K562 (cell line): ENCODE data around the gene EIF4E1B. TPM values are rescaled to one million over a fixed set of nuclear protein-coding genes. Genes with fewer than 3 reads are reported as not detected.

Experiments
- ATAC-seq: fragments of 200-7000 bp; cut with Tn5 transposase; 3 replicates; pipeline ENCODE4 v1.9.1; 2020; ENCODE audit warnings: moderate library complexity
- BruUV-seq: library from RNA; stranded (reverse); fragments of 400-500 nt; replicated peaks from 2 replicates; lab custom pipeline; 2021; lab: Mats Ljungman, UMichigan
- CTCF ChIA-PET: fragments of 300-600 bp; formaldehyde crosslinking; extraction: SDS; loops from one replicate; lab custom pipeline; 2021; ENCODE audit warnings: low intra/inter-chr PET ratio; lab: Yijun Ruan, JAX
- POLR2A ChIA-PET: fragments of 300-600, 350-650 bp; sonication (Branson Sonifier 250); formaldehyde crosslinking; extraction: SDS; loops from one replicate; lab custom pipeline; 2021; ENCODE audit warnings: antibody characterized with exemption, inconsistent platforms; lab: Yijun Ruan, JAX
- DNase-seq, 4 experiments: peaks; one replicate each; pipeline versions ENCODE4 v3.0.0 to v3.0.0-alpha.2; 2011 to 2018; ENCODE audit warnings: low spot score in 3 of 4, mixed read lengths in 3 of 4; ENCODE audit errors: extremely low read depth in 1 of 4
- FAIRE-seq: peaks from 2 replicates; lab custom pipeline; 2011; peaks lifted over from hg19 to GRCh38; lab: Jason Lieb, UNC
- H2AFZ ChIP-seq: 2 replicates; pipeline ENCODE4 v1.6.0; 2011; ENCODE audit warnings: low read depth, low read length, control low read depth, inconsistent platforms
- H3K27ac ChIP-seq: fragments of 200-600 bp; 3 replicates; pipeline ENCODE4 v1.8.0; 2011; ENCODE audit warnings: low read depth, mild to moderate bottlenecking, control low read depth, inconsistent platforms, low read length, moderate library complexity, mixed read lengths; ENCODE audit errors: extremely low read depth
- H3K27me3 ChIP-seq, 2 experiments: fragments of 300-600 bp in 1 of 2; 2 replicates in 1 of 2; 3 replicates in 1 of 2; pipeline versions ENCODE4 v1.6.0 to v1.8.0; 2011; ENCODE audit warnings: inconsistent platforms in 2 of 2, low read length in 2 of 2, mild to moderate bottlenecking in 1 of 2, mixed read lengths in 1 of 2, moderate library complexity in 1 of 2; ENCODE audit not compliant: control insufficient read depth in 2 of 2, insufficient read depth in 2 of 2
- H3K36me3 ChIP-seq: fragments of 300-600 bp; 3 replicates; pipeline ENCODE4 v1.8.0; 2011; ENCODE audit warnings: mild to moderate bottlenecking, low read length, inconsistent platforms; ENCODE audit not compliant: control insufficient read depth, insufficient read depth
- H3K4me1 ChIP-seq, 2 experiments: fragments of 200-600 bp in 1 of 2; replicated peaks in 1 of 2; 2 replicates in 1 of 2; 3 replicates in 1 of 2; pipeline versions ENCODE4 v1.5.1 to v1.8.0; 2011; ENCODE audit warnings: inconsistent platforms in 2 of 2, low read length in 2 of 2, mild to moderate bottlenecking in 1 of 2, mixed read lengths in 1 of 2, moderate library complexity in 1 of 2; ENCODE audit not compliant: control insufficient read depth in 2 of 2, insufficient read depth in 2 of 2
- H3K4me2 ChIP-seq: 2 replicates; pipeline ENCODE4 v1.6.1; 2011; ENCODE audit warnings: low read length, control low read depth, inconsistent platforms, mixed read lengths; ENCODE audit not compliant: insufficient read depth
- H3K4me3 ChIP-seq: fragments of 200-600 bp; sonication (generic), shearing (Covaris generic); 2 replicates; pipeline ENCODE4 v1.5.1; 2016; ENCODE audit warnings: control low read depth, inconsistent platforms
- H3K79me2 ChIP-seq: fragments of 200-600 bp; 3 replicates; pipeline ENCODE4 v1.8.0; 2011; ENCODE audit warnings: low read length, inconsistent platforms; ENCODE audit not compliant: control insufficient read depth, insufficient read depth
- H3K9ac ChIP-seq, 2 experiments: 2 replicates each; pipeline versions ENCODE4 v1.6.0 to v1.6.1; 2011; ENCODE audit warnings: low read depth in 2 of 2, low read length in 2 of 2, control low read depth in 1 of 2, inconsistent platforms in 1 of 2, mild to moderate bottlenecking in 1 of 2, mixed read lengths in 1 of 2; ENCODE audit not compliant: insufficient read depth in 1 of 2
- H3K9me1 ChIP-seq: one replicate; pipeline ENCODE4 v1.6.0; 2011; ENCODE audit warnings: inconsistent platforms, mild to moderate bottlenecking, low read length, moderate library complexity; ENCODE audit not compliant: control insufficient read depth, insufficient read depth
- H3K9me3 ChIP-seq: replicated peaks from 2 replicates; pipeline ENCODE4 v1.5.1; 2011; ENCODE audit warnings: low read depth, low read length, inconsistent platforms; ENCODE audit not compliant: control insufficient read depth, insufficient read depth
- H4K20me1 ChIP-seq: replicated peaks from 2 replicates; pipeline ENCODE4 v1.6.1; 2011; ENCODE audit warnings: low read length, inconsistent platforms, mixed read lengths; ENCODE audit not compliant: control insufficient read depth, insufficient read depth
- BRD4 ChIP-seq: fragments of 200-600 bp; sonication (generic); IDR thresholded peaks from 2 replicates; pipeline ENCODE4 v1.6.1; 2017; ENCODE audit warnings: inconsistent platforms
- CBX8 ChIP-seq: fragments of 200-600 bp; sonication (generic); IDR thresholded peaks from 2 replicates; pipeline ENCODE4 v1.6.1; 2012; ENCODE audit warnings: borderline replicate concordance, mixed run types, low read depth, mild to moderate bottlenecking, moderate library complexity, mixed read lengths, low read length, control low read depth, inconsistent platforms; ENCODE audit not compliant: poor library complexity, severe bottlenecking; ENCODE audit errors: extremely low read depth
- CEBPB ChIP-seq: fragments of 450-650 bp; IDR thresholded peaks from 2 replicates; pipeline ENCODE4 v1.6.1; 2016; ENCODE audit warnings: missing genetic modification characterization, missing compliant biosample characterization
- ELF2 ChIP-seq: fragments of 250-450 bp; sonication (Bioruptor Pico); IDR thresholded peaks from 2 replicates; pipeline ENCODE4 v1.5.0; 2021; ENCODE audit warnings: mild to moderate bottlenecking
- FOXA1 ChIP-seq: fragments of 450-650 bp; IDR thresholded peaks from 2 replicates; pipeline ENCODE4 v1.6.1; 2016; ENCODE audit warnings: mild to moderate bottlenecking, borderline replicate concordance
- HMG20A ChIP-seq: fragments of 450-650 bp; formaldehyde crosslinking; conservative IDR thresholded peaks from 2 replicates; pipeline ENCODE4 v1.4.0; 2020; ENCODE audit warnings: mild to moderate bottlenecking, mixed read lengths
- HNRNPK ChIP-seq: fragments of 200-400 bp; formaldehyde crosslinking; IDR thresholded peaks from one replicate; pipeline ENCODE4 v1.6.1; 2018; ENCODE audit warnings: mild to moderate bottlenecking, low read depth, low read length; ENCODE audit not compliant: poor library complexity, severe bottlenecking
- POLR3A ChIP-seq: IDR thresholded peaks from 2 replicates; pipeline ENCODE4 v1.6.1; 2011; ENCODE audit warnings: borderline replicate concordance, mild to moderate bottlenecking, moderate library complexity; ENCODE audit not compliant: insufficient read length, insufficient read depth; ENCODE audit errors: extremely low read depth
- RBBP5 ChIP-seq: fragments of 200-600 bp; sonication (generic); IDR thresholded peaks from 2 replicates; pipeline ENCODE4 v1.6.1; 2012; ENCODE audit warnings: borderline replicate concordance, mild to moderate bottlenecking, low read length, control low read depth, inconsistent platforms; ENCODE audit not compliant: insufficient read depth, poor library complexity, severe bottlenecking
- ZNF347 ChIP-seq: fragments of 450-650 bp; formaldehyde crosslinking; IDR thresholded peaks from 2 replicates; pipeline ENCODE4 v1.4.0; 2020; ENCODE audit warnings: low read depth, mild to moderate bottlenecking, moderate library complexity
- ZNF583 ChIP-seq: fragments of 250-450 bp; sonication (Bioruptor Pico); IDR thresholded peaks from 2 replicates; pipeline ENCODE4 v1.4.0; 2020
- ZNF584 ChIP-seq: fragments of 200-800 bp; sonication (Bioruptor generic); IDR thresholded peaks from 2 replicates; pipeline ENCODE4 v1.6.1; 2016; ENCODE audit warnings: low read depth, mild to moderate bottlenecking, missing genetic modification characterization, missing compliant biosample characterization
- ZNF695 ChIP-seq: fragments of 450-650 bp; formaldehyde crosslinking; IDR thresholded peaks from 2 replicates; pipeline ENCODE4 v1.4.0; 2020; ENCODE audit warnings: mild to moderate bottlenecking, moderate library complexity
- WGBS: fragments of 100-300 bp; shearing (Covaris generic); methylation state at CpG from one replicate; pipeline ENCODE4 v1.1.6; 2016; ENCODE audit warnings: low coverage, mixed read lengths; ENCODE audit not compliant: insufficient coverage; ENCODE audit errors: missing lambda C conversion rate; 5-methylcytosine and 5-hydroxymethylcytosine counted together
- in situ Hi-C: fragments of 300-500 bp; cut with MboI; formaldehyde crosslinking; loops from 4 replicates; pipeline ENCODE4 v1.15.0; 2018; ENCODE audit warnings: inconsistent platforms, mixed read lengths
- intact Hi-C: fragments of 100-400 bp; cut with micrococcal nuclease; formaldehyde crosslinking; loops from 2 replicates; pipeline ENCODE4 v1.14.2; 2022
- polyA plus RNA-seq, 8 experiments: library from polyadenylated mRNA; depleted of rRNA in 4 of 8; stranded (reverse) in 5 of 8; unstranded in 3 of 8; fragments of >200 nt; fragmentation: Nextera tagmentation in 2 of 8; fragmentation: Illumina TruSeq in 1 of 8; extraction: Ambion mirVana in 2 of 8; extraction: Trizol in 1 of 8; gene quantifications; 2 replicates each; pipeline versions ENCODE4 v1.2.1 to v1.2.3, GENCODE V29; 2011 to 2014; ENCODE audit warnings: inconsistent platforms in 1 of 8, missing spikeins in 1 of 8
- total RNA-seq, 7 experiments: library from RNA; depleted of rRNA in 6 of 7; stranded (reverse); fragments of >200 nt in 6 of 7; fragmentation: Illumina TruSeq in 2 of 7; extraction: Trizol in 2 of 7; gene quantifications; 2 replicates each; pipeline versions ENCODE4 v1.2.1 to v1.2.3, GENCODE V29; 2011 to 2021; ENCODE audit warnings: low replicate concordance in 1 of 7
- TF ChIP-seq, protein P1 (sequence below): fragments of 450-650 bp; IDR thresholded peaks from 2 replicates; pipeline ENCODE4 v1.6.1; 2016
- TF ChIP-seq, protein P2 (sequence below), 2 experiments: IDR thresholded peaks; 2 replicates each; pipeline ENCODE4 v1.6.1; 2012; ENCODE audit warnings: improper control_type of control experiment in 2 of 2, low read depth in 2 of 2, low read length in 2 of 2, borderline replicate concordance in 1 of 2

EIF4E1B gene
- total and polyA plus RNA-seq, 9 of the 15 experiments (the other 6 are each of a cell fraction or from before 2014, with no cell fraction given) = not detected

DNA sequence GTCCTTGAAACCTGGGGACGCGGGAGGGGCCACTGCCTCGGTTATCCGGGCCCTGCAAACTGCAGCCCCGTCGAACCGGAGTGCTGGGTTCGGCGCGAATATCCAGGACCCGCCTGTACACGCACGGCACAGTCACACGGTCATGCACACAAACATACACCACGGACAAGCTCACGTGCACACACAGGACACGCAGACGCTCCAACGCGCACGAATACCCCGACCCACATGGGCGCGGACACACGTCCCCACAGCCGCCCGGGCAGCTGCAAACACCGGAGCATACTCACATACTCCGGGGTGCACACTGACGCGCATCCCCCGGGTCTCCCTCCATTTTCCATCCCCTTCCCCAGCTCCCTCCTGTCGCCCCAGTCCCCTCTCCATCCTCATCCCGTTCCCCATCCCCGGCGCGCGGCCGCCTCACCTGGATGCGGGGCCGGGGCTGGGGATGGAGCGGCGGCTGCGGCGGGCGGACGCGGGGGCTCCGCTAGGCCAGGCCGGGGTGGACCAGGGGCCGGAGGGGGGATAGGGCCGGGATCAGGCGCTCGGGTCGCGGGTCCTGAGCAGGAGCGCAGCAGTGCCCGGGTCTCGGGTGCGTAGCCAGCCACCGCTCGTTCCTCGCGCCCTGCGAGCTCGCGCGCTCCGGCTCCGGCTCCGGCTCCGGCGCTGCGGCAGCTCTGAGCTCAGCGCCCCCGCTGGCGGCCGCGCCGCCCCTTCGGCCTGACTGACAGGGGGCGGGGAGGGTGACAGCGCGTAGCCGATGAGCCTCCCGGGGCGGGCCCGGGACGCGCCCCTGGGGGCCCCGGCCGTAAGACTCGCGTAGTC, at the start of gene EIF4E1B, which contains the start of gene SNCB (continued):
- TF ChIP-seq, protein P1, sequence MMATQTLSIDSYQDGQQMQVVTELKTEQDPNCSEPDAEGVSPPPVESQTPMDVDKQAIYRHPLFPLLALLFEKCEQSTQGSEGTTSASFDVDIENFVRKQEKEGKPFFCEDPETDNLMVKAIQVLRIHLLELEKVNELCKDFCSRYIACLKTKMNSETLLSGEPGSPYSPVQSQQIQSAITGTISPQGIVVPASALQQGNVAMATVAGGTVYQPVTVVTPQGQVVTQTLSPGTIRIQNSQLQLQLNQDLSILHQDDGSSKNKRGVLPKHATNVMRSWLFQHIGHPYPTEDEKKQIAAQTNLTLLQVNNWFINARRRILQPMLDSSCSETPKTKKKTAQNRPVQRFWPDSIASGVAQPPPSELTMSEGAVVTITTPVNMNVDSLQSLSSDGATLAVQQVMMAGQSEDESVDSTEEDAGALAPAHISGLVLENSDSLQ = peak; percentile 93
- no peak for TF ChIP-seq FOXA1
- TF ChIP-seq, all 486 proteins: peak for 8

DNA sequence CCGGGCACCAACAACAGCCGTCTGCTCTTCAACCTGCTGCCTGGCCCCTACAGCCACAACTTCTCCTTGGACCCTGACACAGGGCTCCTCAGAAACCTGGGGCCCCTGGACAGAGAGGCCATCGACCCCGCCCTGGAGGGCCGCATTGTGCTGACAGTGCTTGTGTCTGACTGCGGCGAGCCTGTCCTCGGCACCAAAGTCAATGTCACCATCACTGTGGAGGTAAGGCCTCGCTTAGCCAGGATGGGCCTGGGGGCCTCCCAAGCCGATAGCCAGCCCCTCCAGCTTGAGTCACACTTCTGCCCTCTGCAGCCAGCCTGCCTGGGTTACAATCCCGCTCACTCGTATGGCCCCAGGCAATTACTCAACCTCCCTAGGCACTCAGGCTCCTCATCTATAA, 49.1 kb upstream of the EIF4E1B start:
- in situ Hi-C loops = loop anchor here (25.0 kb wide), 1 partner anchor 844 kb away; no protein-coding TSS in a partner anchor
- 16% methylated on average over 12 of the region's 12 CpGs for WGBS
- POLR2A ChIA-PET = interaction anchor here (0.6 kb wide), 1 partner anchor 19 kb away, joined by 4 read pairs; no protein-coding TSS in a partner anchor

More for the DNA sequence above, 49.1 kb upstream of the EIF4E1B start:
- Histone ChIP-seq H3K9me1 (no peaks in the 10 kb centered on the region), H3K27ac (no peak overlapping the region), H3K9me3 (peaks cover 10% of the 10 kb centered on the region), H3K9ac (no peak overlapping the region), H3K79me2 (no peaks in the 10 kb centered on the region), H3K4me3 (no peak overlapping the region), H4K20me1 (no peaks in the 10 kb centered on the region), H3K27me3 (peaks cover 9 to 38% of the 10 kb centered on the region in 2 experiments; a peak in 4 of 5 replicates), H3K36me3 (no peaks in the 10 kb centered on the region), H3K4me1 (peaks cover 0 to 26% of the 10 kb centered on the region in 2 experiments; a peak in 3 of 5 replicates), H2AFZ (no peak overlapping the region), H3K4me2 (no peak overlapping the region)
- BruUV-seq = no TSS peak
- DNase-seq (no peak), ATAC-seq (no peak), FAIRE-seq (no peak)
- no peak for TF ChIP-seq ZNF695 (CRISPR knock-in tag)
- no peak for TF ChIP-seq RBBP5
- TF ChIP-seq ZNF583 (CRISPR knock-in tag) = no peak
- TF ChIP-seq POLR3A = no peak
- no peak for TF ChIP-seq BRD4
- TF ChIP-seq CBX8 = no peak
- no peak for TF ChIP-seq HMG20A (CRISPR knock-in tag)
- no peak for TF ChIP-seq HNRNPK
- TF ChIP-seq ZNF347 (CRISPR knock-in tag) = no peak
- TF ChIP-seq, protein P2, sequence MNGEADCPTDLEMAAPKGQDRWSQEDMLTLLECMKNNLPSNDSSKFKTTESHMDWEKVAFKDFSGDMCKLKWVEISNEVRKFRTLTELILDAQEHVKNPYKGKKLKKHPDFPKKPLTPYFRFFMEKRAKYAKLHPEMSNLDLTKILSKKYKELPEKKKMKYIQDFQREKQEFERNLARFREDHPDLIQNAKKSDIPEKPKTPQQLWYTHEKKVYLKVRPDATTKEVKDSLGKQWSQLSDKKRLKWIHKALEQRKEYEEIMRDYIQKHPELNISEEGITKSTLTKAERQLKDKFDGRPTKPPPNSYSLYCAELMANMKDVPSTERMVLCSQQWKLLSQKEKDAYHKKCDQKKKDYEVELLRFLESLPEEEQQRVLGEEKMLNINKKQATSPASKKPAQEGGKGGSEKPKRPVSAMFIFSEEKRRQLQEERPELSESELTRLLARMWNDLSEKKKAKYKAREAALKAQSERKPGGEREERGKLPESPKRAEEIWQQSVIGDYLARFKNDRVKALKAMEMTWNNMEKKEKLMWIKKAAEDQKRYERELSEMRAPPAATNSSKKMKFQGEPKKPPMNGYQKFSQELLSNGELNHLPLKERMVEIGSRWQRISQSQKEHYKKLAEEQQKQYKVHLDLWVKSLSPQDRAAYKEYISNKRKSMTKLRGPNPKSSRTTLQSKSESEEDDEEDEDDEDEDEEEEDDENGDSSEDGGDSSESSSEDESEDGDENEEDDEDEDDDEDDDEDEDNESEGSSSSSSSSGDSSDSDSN (IDR thresholded peaks at IDR 0.05; ENCODE audit: borderline replicate concordance in 1 of 2, low read depth in 2 of 2, low read length in 2 of 2) = no peak
- TF ChIP-seq CEBPB (tag) = no peak
- TF ChIP-seq ZNF584 (CRISPR knock-in tag) = no peak
- TF ChIP-seq ELF2 (CRISPR knock-in tag) = no peak
- intact Hi-C loops = no loop called here
- CTCF ChIA-PET = no interaction called here
